Measurements from ENCODE around the gene ZC3H4. TPM values are rescaled to one million over a fixed set of nuclear protein-coding genes. Genes with fewer than 3 reads are reported as not detected.
A peak's percentile ranks its signal among the peaks of the same experiment; 100 is the strongest.

ZC3H4 gene
- total RNA-seq, 4 donors from 2014 or later = 25.5 to 40.4 (median 34.2) TPM

DNA sequence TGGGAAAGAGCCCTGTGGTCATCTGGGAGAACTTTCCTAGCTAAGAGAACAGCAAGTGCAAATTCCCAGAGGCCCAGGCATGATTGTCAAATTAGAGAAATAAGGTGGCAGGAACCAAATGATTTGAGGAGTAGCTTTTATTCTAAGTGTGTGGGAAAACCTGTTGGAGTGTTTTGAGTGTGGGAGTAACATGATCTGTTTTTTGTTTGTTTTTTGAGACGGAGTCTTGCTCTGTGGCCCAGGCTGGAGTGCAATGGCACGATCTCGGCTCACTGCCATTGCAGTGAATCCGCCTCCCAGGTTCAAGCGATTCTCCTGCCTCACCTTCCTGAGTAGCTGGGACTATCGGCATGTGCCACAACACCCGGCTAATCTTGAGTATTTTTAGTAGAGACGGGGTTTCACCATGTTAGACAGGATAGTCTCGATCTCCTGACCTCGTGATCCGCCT is 19.5 kb upstream of the ZC3H4 start:
- H3K27ac ChIP-seq = no peak overlapping the region
- no peaks in the 10 kb centered on the region for H3K27me3 ChIP-seq
- TF ChIP-seq, protein P1, sequence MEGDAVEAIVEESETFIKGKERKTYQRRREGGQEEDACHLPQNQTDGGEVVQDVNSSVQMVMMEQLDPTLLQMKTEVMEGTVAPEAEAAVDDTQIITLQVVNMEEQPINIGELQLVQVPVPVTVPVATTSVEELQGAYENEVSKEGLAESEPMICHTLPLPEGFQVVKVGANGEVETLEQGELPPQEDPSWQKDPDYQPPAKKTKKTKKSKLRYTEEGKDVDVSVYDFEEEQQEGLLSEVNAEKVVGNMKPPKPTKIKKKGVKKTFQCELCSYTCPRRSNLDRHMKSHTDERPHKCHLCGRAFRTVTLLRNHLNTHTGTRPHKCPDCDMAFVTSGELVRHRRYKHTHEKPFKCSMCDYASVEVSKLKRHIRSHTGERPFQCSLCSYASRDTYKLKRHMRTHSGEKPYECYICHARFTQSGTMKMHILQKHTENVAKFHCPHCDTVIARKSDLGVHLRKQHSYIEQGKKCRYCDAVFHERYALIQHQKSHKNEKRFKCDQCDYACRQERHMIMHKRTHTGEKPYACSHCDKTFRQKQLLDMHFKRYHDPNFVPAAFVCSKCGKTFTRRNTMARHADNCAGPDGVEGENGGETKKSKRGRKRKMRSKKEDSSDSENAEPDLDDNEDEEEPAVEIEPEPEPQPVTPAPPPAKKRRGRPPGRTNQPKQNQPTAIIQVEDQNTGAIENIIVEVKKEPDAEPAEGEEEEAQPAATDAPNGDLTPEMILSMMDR (IDR thresholded peaks at IDR 0.05) = no peak
- TF ChIP-seq EP300 (IDR thresholded peaks at IDR 0.05) (no peak), POLR2A (IDR thresholded peaks at IDR 0.05) (no peak)
- H3K36me3 ChIP-seq = no peaks in the 10 kb centered on the region
- H3K4me1 ChIP-seq = peaks cover 0 to 45% (median 8%) of the 10 kb centered on the region in 4 donors
- DNase-seq (ENCODE audit: low spot score in 2 of 2) = no peak
- 83 to 87% methylated on average over 11 of the region's 11 CpGs for WGBS, 2 donors
- H3K4me3 ChIP-seq = no peak overlapping the region
- no peaks in the 10 kb centered on the region for H3K9me3 ChIP-seq

DNA sequence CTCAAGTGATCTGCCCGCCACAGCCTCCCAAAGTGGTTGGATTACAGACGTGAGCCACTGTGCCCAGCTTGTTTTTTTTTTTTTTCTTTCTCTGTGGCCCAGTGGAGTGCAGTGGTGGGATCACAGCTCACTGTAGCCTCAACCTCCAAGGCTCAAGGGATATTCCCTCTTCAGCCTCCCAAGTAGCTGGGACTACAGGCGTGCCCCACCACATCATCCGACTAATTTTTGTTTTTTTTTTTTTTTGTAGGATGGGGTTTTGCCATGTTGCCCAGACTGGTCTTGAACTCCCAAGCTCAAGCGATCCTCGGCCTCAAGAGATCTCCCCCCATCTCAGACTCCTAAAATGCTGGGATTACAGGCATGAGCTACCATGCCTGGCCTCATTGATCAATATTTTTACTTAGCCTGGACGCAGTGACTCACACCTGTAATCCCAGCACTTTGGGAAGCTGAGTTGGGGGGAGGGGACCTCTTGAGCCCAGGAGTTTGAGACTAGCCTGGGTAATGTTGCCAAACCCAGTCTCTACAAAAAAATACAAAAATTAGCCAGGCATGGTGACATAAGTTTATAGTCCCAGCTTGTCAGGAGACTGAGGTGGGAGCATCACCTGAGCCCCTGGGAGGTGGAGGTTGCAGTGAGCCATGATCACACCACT is 18.7 kb upstream of the ZC3H4 start:
- 83 to 87% methylated on average over 7 of the region's 7 CpGs for WGBS, 2 donors
- peaks cover 0 to 45% (median 8%) of the 10 kb centered on the region in 4 donors for H3K4me1 ChIP-seq
- no peak overlapping the region for H3K4me3 ChIP-seq
- no peak for TF ChIP-seq EP300 (IDR thresholded peaks at IDR 0.05)
- TF ChIP-seq POLR2A (IDR thresholded peaks at IDR 0.05) = no peak
- TF ChIP-seq, protein P1 (IDR thresholded peaks at IDR 0.05) = no peak
- DNase-seq (ENCODE audit: low spot score in 2 of 2) = no peak
- H3K27ac ChIP-seq = no peak overlapping the region
- no peaks in the 10 kb centered on the region for H3K9me3 ChIP-seq
- no peaks in the 10 kb centered on the region for H3K27me3 ChIP-seq
- no peaks in the 10 kb centered on the region for H3K36me3 ChIP-seq

DNA sequence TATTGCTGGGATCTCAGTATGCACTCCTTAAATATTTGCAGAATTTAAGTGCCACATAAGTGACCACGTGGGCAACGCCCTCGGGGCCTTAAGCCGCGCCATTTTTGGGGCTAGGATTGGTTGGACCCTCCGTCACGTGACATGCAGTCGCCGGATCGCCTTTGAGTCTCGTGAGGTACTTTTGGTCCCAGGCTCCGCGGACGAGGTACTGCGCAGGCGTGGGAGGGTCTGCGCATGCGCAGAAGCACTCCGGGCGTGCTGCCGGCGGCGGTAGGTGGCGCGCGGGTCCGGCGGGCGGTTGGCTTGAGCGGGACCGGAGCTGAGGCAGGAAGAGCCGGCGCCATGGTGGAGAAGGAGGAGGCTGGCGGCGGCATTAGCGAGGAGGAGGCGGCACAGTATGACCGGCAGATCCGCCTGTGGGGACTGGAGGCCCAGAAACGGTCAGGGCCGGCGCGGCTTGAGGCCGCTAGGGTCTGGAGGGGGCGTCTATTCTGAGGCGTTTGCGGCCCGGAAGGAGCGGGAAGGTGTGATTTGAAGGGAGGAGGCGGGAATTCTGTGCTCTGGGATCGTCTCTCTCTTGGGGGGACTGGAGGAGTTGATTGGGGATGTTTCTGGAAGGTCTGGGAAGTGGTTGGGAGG is 17.1 kb upstream of the ZC3H4 start, which contains the start of gene SAE1:
TSS of gene SAE1 (plus strand) at position 247 of the 639 bp plus-strand sequence. CDS start at position 343, 96 bp downstream.
- Histone ChIP-seq H3K27ac (peak within 1 kb of the TSS; percentile 86 to 94 (median 92)), H3K36me3 (no peaks in the 10 kb centered on the region), H3K4me1 (peaks cover 0 to 45% (median 8%) of the 10 kb centered on the region in 4 donors), H3K27me3 (no peaks in the 10 kb centered on the region), H3K9me3 (no peaks in the 10 kb centered on the region), H3K4me3 (peak within 1 kb of the TSS; percentile 68 to 89 (median 74))
- 0% methylated on average over 38 to 51 of the region's 51 CpGs for WGBS, 2 donors
- peak; percentile 82 to 84 for DNase-seq (ENCODE audit: low spot score in 2 of 2)
- TF ChIP-seq, protein P1 (IDR thresholded peaks at IDR 0.05) = peak; percentile 56 to 84 (median 61)
- TF ChIP-seq EP300 (IDR thresholded peaks at IDR 0.05) = peak; percentile 72 to 89
- TF ChIP-seq POLR2A (IDR thresholded peaks at IDR 0.05) = peak; percentile 43 to 76

DNA sequence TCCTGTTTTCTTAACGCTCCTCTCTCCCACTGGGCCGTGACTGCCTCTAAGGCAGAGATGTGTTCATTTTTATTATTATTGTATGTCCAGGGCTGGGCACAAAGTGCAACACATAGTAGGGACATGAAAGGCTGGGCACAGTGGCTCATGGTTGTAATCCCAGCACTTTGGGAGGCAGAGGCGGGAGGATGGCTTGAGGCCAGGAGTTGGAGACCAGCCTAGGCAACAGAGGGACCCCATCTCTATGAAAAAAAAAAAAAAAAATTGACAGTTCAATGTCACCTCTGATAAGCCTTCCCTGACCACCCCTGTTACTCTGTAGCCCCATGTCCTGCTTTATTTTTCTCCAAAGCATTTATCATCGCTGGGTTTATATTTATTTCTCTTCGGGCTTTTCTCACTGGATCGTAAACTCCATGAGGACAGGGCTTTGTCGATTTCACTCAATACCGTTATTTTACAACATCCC is 16.6 kb upstream of the ZC3H4 start:
- TF ChIP-seq, protein P1 (IDR thresholded peaks at IDR 0.05) = no peak
- no peak for TF ChIP-seq POLR2A (IDR thresholded peaks at IDR 0.05)
- Histone ChIP-seq H3K4me1 (peaks cover 0 to 43% (median 8%) of the 10 kb centered on the region in 4 donors), H3K4me3 (peak overlapping the region in 3 of 4 donors; percentile 72 to 89 (median 76)), H3K9me3 (no peaks in the 10 kb centered on the region), H3K27ac (peak overlapping the region in 3 of 4 donors; percentile 86 to 94 (median 93)), H3K36me3 (no peaks in the 10 kb centered on the region), H3K27me3 (no peaks in the 10 kb centered on the region)
- DNase-seq (ENCODE audit: low spot score in 2 of 2) = no peak
- 69 to 70% methylated on average over 8 of the region's 8 CpGs for WGBS, 2 donors

DNA sequence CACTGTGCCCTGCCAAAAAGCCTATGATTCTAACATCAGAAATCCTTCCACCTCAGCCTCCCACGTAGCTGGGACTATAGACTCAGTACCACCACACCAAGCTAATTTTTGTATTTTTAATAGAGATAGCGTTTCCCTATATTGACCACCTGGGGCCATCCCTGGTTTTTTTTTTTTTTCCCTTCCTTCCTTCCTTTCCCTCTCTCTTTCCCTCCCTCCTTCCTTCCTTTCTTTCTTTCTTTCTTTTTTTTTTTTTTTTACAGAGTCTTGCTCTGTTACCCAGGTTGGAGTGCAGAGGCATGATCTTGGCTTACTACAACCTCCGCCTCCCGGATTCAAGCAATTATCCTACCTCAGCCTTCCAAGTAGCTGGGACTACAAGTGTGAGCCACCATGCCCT is 16.0 kb upstream of the ZC3H4 start:
- Histone ChIP-seq H3K27me3 (no peaks in the 10 kb centered on the region), H3K4me1 (peaks cover 0 to 42% (median 8%) of the 10 kb centered on the region in 4 donors), H3K4me3 (no peak overlapping the region), H3K9me3 (no peaks in the 10 kb centered on the region), H3K36me3 (no peaks in the 10 kb centered on the region), H3K27ac (no peak overlapping the region)
- DNase-seq (ENCODE audit: low spot score in 2 of 2) = no peak
- WGBS, 2 donors = 93 to 94% methylated on average over 4 of the region's 4 CpGs
- TF ChIP-seq, protein P1 (IDR thresholded peaks at IDR 0.05) = no peak
- TF ChIP-seq POLR2A (IDR thresholded peaks at IDR 0.05) (no peak), EP300 (IDR thresholded peaks at IDR 0.05) (no peak)

All from tibial nerve (tissue), 4 donors.